Gastroesophageal sphincter (tissue), 4 donors: Measurements from ENCODE around the gene ITGAE. TPM values are rescaled to one million over a fixed set of nuclear protein-coding genes. Genes with fewer than 3 reads are reported as not detected.

Experiments
- ATAC-seq: fragments of 150-250 bp; one replicate; pipeline ENCODE4 v1.9.1; 2016; ENCODE audit warnings: mild to moderate bottlenecking, moderate library complexity
- H3K27ac ChIP-seq, 4 donors: fragments of 200-600 bp; sonication (generic) in 3 of 4; 1 replicate in 3 of 4; 2 replicates in 1 of 4; pipeline ENCODE4 v1.5.1; 2016 to 2019
- H3K27me3 ChIP-seq: fragments of 200-600 bp; sonication (generic); one replicate; pipeline ENCODE4 v1.5.1; 2019
- H3K36me3 ChIP-seq, 2 donors: fragments of 200-600 bp; sonication (generic); one replicate each; pipeline ENCODE4 v1.5.1; 2019; ENCODE audit warnings: control low read depth in 1 of 2
- H3K4me1 ChIP-seq, 3 donors: fragments of 200-600 bp; sonication (generic); 1 replicate in 2 of 3; 2 replicates in 1 of 3; pipeline ENCODE4 v1.5.1; 2016 to 2019; ENCODE audit warnings: control low read depth in 2 of 3
- H3K4me3 ChIP-seq, 2 donors: fragments of 200-600 bp; sonication (generic); one replicate each; pipeline ENCODE4 v1.5.1; 2019; ENCODE audit warnings: mild to moderate bottlenecking in 1 of 2, moderate library complexity in 1 of 2
- H3K9me3 ChIP-seq, 3 donors: fragments of 200-600 bp; sonication (generic); one replicate each; pipeline ENCODE4 v1.5.1; 2017 to 2019; ENCODE audit warnings: control low read depth in 2 of 3
- EP300 ChIP-seq: sonication (generic); formaldehyde crosslinking; IDR thresholded peaks from one replicate; pipeline ENCODE4 v1.6.1; 2017; ENCODE audit warnings: antibody characterized with exemption, mild to moderate bottlenecking
- POLR2A ChIP-seq, 2 donors: fragments of 450-650 bp; IDR thresholded peaks; one replicate each; pipeline ENCODE4 v1.6.1; 2017; ENCODE audit warnings: antibody characterized with exemption in 2 of 2, mild to moderate bottlenecking in 2 of 2, moderate library complexity in 1 of 2
- POLR2AphosphoS5 ChIP-seq: sonication (generic); formaldehyde crosslinking; IDR thresholded peaks from one replicate; pipeline ENCODE4 v1.6.1; 2017; ENCODE audit warnings: antibody characterized with exemption
- WGBS, 2 donors: methylation state at CpG; one replicate each; pipeline ENCODE4 v1.1.5; 2018; ENCODE audit warnings: low coverage in 1 of 2; 5-methylcytosine and 5-hydroxymethylcytosine counted together
- total RNA-seq, 4 donors: library from RNA; depleted of rRNA; stranded (reverse); fragments of >200 nt; gene quantifications; one replicate each; pipeline ENCODE4 v1.1.0, GENCODE V29; 2016
- TF ChIP-seq, protein P1 (sequence below), 4 experiments: fragments of 200-600 bp in 2 of 4; fragments of 450-650 bp in 2 of 4; sonication (generic) in 1 of 4; IDR thresholded peaks; one replicate each; pipeline ENCODE4 v1.5.1; 2017 to 2019; ENCODE audit warnings: antibody characterized with exemption in 4 of 4, mild to moderate bottlenecking in 2 of 4, moderate library complexity in 2 of 4

The ITGAE gene
- total RNA-seq, 4 donors from 2014 or later, result 20.3 to 35.2 (median 21.7) TPM

- no CpG with 5 or more reads among the region's 89 CpGs for WGBS, 2 donors
- TF ChIP-seq, protein P1, sequence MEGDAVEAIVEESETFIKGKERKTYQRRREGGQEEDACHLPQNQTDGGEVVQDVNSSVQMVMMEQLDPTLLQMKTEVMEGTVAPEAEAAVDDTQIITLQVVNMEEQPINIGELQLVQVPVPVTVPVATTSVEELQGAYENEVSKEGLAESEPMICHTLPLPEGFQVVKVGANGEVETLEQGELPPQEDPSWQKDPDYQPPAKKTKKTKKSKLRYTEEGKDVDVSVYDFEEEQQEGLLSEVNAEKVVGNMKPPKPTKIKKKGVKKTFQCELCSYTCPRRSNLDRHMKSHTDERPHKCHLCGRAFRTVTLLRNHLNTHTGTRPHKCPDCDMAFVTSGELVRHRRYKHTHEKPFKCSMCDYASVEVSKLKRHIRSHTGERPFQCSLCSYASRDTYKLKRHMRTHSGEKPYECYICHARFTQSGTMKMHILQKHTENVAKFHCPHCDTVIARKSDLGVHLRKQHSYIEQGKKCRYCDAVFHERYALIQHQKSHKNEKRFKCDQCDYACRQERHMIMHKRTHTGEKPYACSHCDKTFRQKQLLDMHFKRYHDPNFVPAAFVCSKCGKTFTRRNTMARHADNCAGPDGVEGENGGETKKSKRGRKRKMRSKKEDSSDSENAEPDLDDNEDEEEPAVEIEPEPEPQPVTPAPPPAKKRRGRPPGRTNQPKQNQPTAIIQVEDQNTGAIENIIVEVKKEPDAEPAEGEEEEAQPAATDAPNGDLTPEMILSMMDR (IDR thresholded peaks at IDR 0.05), result peak in 1 of 4 experiments; percentile 4
- no peak for TF ChIP-seq EP300
- peak; percentile 87 to 92 for TF ChIP-seq POLR2A (IDR thresholded peaks at IDR 0.05)
- TF ChIP-seq POLR2AphosphoS5, result peak; percentile 95
- Histone ChIP-seq H3K9me3 (no peaks in the 10 kb centered on the region), H3K4me3 (peak within 1 kb of the TSS; percentile 90 to 97), H3K27me3 (no peaks in the 10 kb centered on the region), H3K4me1 (peaks cover 0 to 46% (median 29%) of the 10 kb centered on the region in 3 donors), H3K27ac (peak within 1 kb of the TSS; percentile 86 to 100 (median 95)), H3K36me3 (peaks cover 0 to 26% of the 10 kb centered on the region in 2 donors)
- ATAC-seq, result peak; percentile 95
Observed at GRCh38 chr17:3668279-3669084, 132.5 kb downstream of the ITGAE start, which contains the start of the genes EMC6 and TAX1BP3. EMC6 (plus strand) TSS chr17:3668812; CDS start chr17:3669147, 335 bp downstream. TAX1BP3 (minus strand) TSS chr17:3668578; CDS start chr17:3668526, 52 bp downstream.

DNA sequence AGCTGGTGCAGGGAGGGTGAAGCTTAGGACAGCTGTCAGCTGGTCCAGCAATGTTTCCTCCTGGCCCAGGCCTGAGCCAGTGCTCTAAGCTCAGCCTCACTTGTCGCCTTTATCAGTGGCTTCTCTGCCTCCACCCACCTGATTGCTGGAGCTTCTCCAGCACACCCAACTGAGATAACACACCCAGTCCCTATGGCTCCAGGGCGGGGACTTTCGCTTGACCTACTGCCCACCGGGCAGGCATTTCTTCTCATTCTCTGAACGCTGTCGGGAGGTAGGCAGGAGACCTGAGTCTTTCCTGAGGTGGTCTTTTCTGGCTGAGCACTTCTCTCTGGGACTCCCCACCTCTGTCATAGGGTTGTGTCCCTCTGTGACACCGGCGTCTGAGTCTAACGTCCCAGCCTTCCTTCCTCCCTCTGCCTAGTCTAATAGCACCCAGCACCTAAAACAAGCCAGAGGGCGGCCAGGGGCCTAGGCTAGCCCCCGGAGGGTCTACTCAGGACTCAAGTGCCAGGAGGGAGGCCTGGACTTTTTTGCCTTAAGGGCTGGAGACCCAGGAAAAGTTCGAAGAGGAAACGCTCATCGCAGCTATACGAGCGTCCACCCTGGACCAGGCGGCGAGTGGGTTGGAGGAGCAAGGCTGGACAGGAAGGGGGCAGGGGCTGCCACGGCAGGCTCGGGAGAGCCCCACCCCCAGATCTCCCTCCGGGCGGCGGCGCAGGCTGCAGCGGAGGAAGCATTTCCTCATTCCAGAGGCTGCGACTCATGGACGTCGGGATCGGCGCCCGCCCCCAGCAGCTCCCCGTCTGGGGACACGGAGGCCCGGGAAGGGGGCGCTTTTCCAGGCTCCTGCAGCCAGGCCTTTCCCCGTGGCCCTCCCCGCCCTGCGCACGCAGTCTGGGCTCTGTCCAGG, 133.4 kb downstream of the ITGAE start:
- no peaks in the 10 kb centered on the region for H3K27me3 ChIP-seq
- H3K36me3 ChIP-seq, result peaks cover 0 to 35% of the 10 kb centered on the region in 2 donors
- 0 to 22% methylated on average over 1 of the region's 39 CpGs for WGBS, 2 donors
- TF ChIP-seq POLR2A (IDR thresholded peaks at IDR 0.05) (no peak), POLR2AphosphoS5 (peak; percentile 72)
- TF ChIP-seq, protein P1 (IDR thresholded peaks at IDR 0.05), result peak in 1 of 4 experiments; percentile 37
- H3K4me3 ChIP-seq, result peak overlapping the region; percentile 90 to 97
- peak overlapping the region; percentile 86 to 100 (median 95) for H3K27ac ChIP-seq
- peaks cover 0 to 46% (median 29%) of the 10 kb centered on the region in 3 donors for H3K4me1 ChIP-seq
- no peaks in the 10 kb centered on the region for H3K9me3 ChIP-seq
- peak; percentile 88 for ATAC-seq

DNA sequence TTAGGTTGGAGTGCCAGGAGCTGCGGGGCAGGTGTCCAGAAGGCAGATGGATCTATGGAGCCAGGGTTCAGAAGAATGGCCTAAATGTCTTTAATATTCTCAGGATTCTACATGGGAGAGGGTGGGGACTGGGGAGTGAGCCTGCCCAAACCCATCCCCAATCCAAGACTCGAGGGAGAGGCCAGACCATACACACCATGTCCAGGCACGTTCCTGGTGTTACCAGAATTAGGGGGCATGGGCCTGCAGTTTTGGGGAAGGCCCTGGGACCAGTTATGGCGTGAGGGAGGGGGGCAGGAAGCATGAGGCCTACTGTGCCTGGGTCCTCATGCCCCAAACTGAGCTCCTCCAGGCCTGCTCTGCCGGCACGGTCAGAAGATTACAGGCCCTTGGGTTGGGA, 134.5 kb downstream of the ITGAE start:
- H3K27ac ChIP-seq, result peak overlapping the region in 3 of 4 donors; percentile 93 to 100 (median 97)
- WGBS, 2 donors, result 61 to 80% methylated on average over 2 to 5 of the region's 6 CpGs
- peaks cover 0 to 46% of the 10 kb centered on the region in 2 donors for H3K36me3 ChIP-seq
- TF ChIP-seq POLR2A (IDR thresholded peaks at IDR 0.05), result no peak
- no peak for TF ChIP-seq EP300
- TF ChIP-seq, protein P1 (IDR thresholded peaks at IDR 0.05), result no peak
- no peak for TF ChIP-seq POLR2AphosphoS5
- no peak for ATAC-seq
- H3K4me1 ChIP-seq, result peaks cover 0 to 46% (median 29%) of the 10 kb centered on the region in 3 donors
- peak overlapping the region in 1 of 2 donors; percentile 97 for H3K4me3 ChIP-seq
- no peaks in the 10 kb centered on the region for H3K27me3 ChIP-seq
- no peaks in the 10 kb centered on the region for H3K9me3 ChIP-seq

DNA sequence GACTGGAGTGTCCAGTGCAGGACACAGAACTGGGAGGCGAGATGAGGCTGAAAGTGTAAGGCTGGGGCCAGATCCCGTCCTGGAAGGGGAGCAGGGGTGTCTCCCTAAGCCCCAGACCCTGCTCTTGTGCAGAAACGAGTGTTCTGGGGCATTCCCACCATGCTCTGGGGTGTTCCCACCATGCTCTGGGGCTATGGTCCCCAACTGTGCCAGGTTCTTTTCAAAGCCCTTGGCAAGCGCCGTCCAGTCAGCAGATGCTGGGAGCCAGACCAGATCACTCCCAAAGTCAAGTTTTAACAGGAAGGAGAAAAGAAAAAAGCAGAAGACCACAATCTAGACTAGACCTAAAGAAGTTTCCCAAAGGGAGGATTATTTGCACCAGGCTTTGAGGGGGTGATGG, 135.2 kb downstream of the ITGAE start:
- TF ChIP-seq EP300, result no peak
- TF ChIP-seq POLR2A (IDR thresholded peaks at IDR 0.05), result no peak
- TF ChIP-seq, protein P1 (IDR thresholded peaks at IDR 0.05), result no peak
- no peak for TF ChIP-seq POLR2AphosphoS5
- Histone ChIP-seq H3K9me3 (no peaks in the 10 kb centered on the region), H3K4me1 (peaks cover 0 to 50% (median 29%) of the 10 kb centered on the region in 3 donors), H3K4me3 (no peak overlapping the region), H3K27me3 (no peaks in the 10 kb centered on the region), H3K36me3 (peaks cover 0 to 45% of the 10 kb centered on the region in 2 donors), H3K27ac (peak overlapping the region in 1 of 4 donors; percentile 93)
- 71 to 72% methylated on average over 1 to 3 of the region's 5 CpGs for WGBS, 2 donors
- ATAC-seq, result no peak

Other genes with a start within 250 kb of the ITGAE start
- gene TRPV3, start 243.4 kb downstream of the ITGAE start, total RNA-seq, result under 1 TPM; 0.31 to 0.82 (median 0.70) TPM
- 1 to 10 TPM; 1.9 to 6.3 (median 4.1) TPM for gene TRPV1, start 191.8 kb downstream of the ITGAE start, total RNA-seq
- 10 to 100 TPM in 2 of 4 donors, 1 to 10 TPM in 2; 5.9 to 11.1 (median 9.8) TPM for gene SHPK, start 164.9 kb downstream of the ITGAE start, total RNA-seq
- 10 to 100 TPM; 14.8 to 20.5 (median 17.8) TPM for gene CTNS, start 164.4 kb downstream of the ITGAE start, total RNA-seq
- 100 to 1,000 TPM in 2 of 4 donors, 10 to 100 TPM in 2; 98.5 to 172 (median 109) TPM for gene TAX1BP3, start 132.6 kb downstream of the ITGAE start, total RNA-seq
- gene EMC6, start 132.4 kb downstream of the ITGAE start, total RNA-seq, result 10 to 100 TPM in 3 of 4 donors, 1 to 10 TPM in 1; 8.5 to 25.3 (median 13.8) TPM
- 1 to 10 TPM in 1 of 4 donors, under 1 TPM in 1, not detected in 2; 0.96 to 2.0 TPM for gene P2RX5, start 105.0 kb downstream of the ITGAE start, total RNA-seq
- under 1 TPM in 2 of 4 donors, not detected in 2; 0.13 to 0.15 TPM for gene HASPIN, start 77.3 kb downstream of the ITGAE start, total RNA-seq
- 10 to 100 TPM; 22.2 to 25.7 (median 24.3) TPM for gene NCBP3, start 45.1 kb upstream of the ITGAE start, total RNA-seq
- 1 to 10 TPM; 3.4 to 7.1 (median 3.8) TPM for gene CAMKK1, start 91.9 kb upstream of the ITGAE start, total RNA-seq
- 10 to 100 TPM in 1 of 4 donors, 1 to 10 TPM in 3; 1.6 to 11.6 (median 3.2) TPM for gene P2RX1, start 115.3 kb upstream of the ITGAE start, total RNA-seq
- gene ATP2A3, start 163.2 kb upstream of the ITGAE start, total RNA-seq, result 10 to 100 TPM in 3 of 4 donors, 1 to 10 TPM in 1; 5.9 to 35.9 (median 18.1) TPM